ENCODE data around the gene SFTA2.
"Not testable (repeated sequence)": the region's sequence is repeated elsewhere in the genome, so short reads cannot be mapped to it uniquely, and the experiment has no call there.

The SFTA2 gene

DNA sequence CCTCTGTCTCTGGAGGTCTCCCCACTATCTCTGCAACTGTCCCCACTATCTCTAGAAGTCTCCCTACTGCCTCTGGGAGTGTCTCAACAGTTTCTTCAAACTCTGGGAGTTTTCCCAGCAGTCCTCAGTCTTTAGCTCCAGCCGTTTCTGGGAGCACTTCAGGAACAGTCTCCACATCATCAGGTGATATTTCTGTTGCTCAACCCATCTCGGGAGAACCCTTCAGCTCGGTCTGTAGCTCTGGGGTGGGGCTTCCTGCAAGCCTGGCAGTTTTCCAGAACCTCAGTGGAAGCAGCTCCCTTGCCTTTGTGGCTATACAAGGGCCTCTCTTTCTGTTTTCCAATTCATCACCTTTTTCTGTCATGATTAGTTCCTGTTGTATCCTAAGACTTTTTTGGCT lies 3.0 kb upstream of the SFTA2 start:
- Histone ChIP-seq H3K4me1 (ENCODE audit: insufficient read depth, low read length) (no peaks in the 10 kb centered on the region), H3K36me3 (ENCODE audit: insufficient read depth, low read length) (no peaks in the 10 kb centered on the region), H2AFZ (ENCODE audit: low read depth, low read length) (no peak overlapping the region), H3K27me3 (ENCODE audit: insufficient read depth, low read length) (peaks cover 10% of the 10 kb centered on the region), H3K4me3 (ENCODE audit: low read length) (no peak overlapping the region), H3K9me3 (ENCODE audit: low read length) (no peaks in the 10 kb centered on the region)

DNA sequence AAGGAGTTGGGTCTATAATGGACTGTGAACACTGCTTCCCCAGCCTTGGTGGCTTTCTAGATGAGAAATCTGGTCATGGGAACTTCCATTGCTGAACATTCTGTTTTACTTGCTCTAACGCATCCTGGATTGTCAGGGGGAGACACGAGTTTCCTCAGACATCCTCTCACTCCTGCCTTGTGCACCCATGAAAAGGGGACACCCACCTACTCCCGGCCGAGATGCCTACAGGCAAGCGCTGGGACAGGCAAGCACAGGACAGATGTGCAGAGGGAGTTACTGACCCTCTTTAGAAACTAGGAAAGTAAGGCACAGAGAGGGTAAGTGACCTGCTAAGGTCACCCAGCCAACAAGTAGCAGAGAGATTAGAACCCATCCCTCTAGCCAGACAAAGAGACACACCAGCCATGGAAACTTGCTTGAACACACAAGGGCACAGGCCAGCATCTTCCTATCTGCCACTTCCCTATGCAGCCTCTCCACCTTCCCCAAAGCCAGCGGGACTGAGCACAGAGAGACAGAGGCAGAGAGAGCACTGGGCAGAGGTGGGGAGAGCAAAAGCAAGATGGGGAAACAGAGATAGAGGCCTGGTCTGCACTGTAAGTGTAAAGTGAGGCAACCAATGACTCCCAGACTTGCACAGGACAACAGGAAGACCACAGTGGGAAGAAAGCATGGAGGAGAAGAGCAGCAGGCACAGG lies 845 bp upstream of the SFTA2 start:
- Histone ChIP-seq H3K4me3 (ENCODE audit: low read length) (no peak overlapping the region), H3K4me1 (ENCODE audit: insufficient read depth, low read length) (no peaks in the 10 kb centered on the region), H2AFZ (ENCODE audit: low read depth, low read length) (no peak overlapping the region), H3K27me3 (ENCODE audit: insufficient read depth, low read length) (peaks cover 10% of the 10 kb centered on the region), H3K36me3 (ENCODE audit: insufficient read depth, low read length) (peaks cover under 1% of the 10 kb centered on the region), H3K9me3 (ENCODE audit: low read length) (peaks cover 5% of the 10 kb centered on the region)

- Histone ChIP-seq H2AFZ (ENCODE audit: low read depth, low read length) (no peak overlapping the region), H3K27me3 (ENCODE audit: insufficient read depth, low read length) (peaks cover 5% of the 10 kb centered on the region), H3K36me3 (ENCODE audit: insufficient read depth, low read length) (peaks cover 11% of the 10 kb centered on the region), H3K9me3 (ENCODE audit: low read length) (peaks cover 10% of the 10 kb centered on the region), H3K4me1 (ENCODE audit: insufficient read depth, low read length) (no peaks in the 10 kb centered on the region), H3K4me3 (ENCODE audit: low read length) (no peak overlapping the region)
These were observed 698 bp downstream of the SFTA2 start for GRCh38 chr6:30931272-30931671.

DNA sequence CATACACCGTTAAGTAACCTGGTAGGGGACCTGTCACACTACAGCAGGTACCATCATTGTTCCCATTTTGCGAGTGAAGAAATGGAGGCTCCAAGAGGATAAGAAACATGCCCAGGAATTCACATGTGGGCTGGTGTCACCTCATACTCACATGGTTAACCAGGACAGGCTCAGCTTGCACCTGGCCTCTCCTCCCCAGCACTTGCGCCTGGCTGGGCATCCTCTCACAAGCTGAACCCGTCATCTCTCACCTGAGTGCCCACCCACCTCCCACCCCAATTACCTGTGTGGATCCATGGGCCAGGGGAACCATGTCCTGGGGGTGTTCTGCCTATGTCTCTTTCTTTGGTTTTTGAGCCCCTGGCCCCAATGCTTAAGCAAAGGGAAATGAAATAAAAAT lies 1.5 kb downstream of the SFTA2 start:
- no peaks in the 10 kb centered on the region for H3K4me1 ChIP-seq (ENCODE audit: insufficient read depth, low read length)
- peaks cover 10% of the 10 kb centered on the region for H3K9me3 ChIP-seq (ENCODE audit: low read length)
- peaks cover 4% of the 10 kb centered on the region for H3K27me3 ChIP-seq (ENCODE audit: insufficient read depth, low read length)
- H3K4me3 ChIP-seq (ENCODE audit: low read length), result no peak overlapping the region
- no peak overlapping the region for H2AFZ ChIP-seq (ENCODE audit: low read depth, low read length)
- H3K36me3 ChIP-seq (ENCODE audit: insufficient read depth, low read length), result peaks cover 19% of the 10 kb centered on the region

DNA sequence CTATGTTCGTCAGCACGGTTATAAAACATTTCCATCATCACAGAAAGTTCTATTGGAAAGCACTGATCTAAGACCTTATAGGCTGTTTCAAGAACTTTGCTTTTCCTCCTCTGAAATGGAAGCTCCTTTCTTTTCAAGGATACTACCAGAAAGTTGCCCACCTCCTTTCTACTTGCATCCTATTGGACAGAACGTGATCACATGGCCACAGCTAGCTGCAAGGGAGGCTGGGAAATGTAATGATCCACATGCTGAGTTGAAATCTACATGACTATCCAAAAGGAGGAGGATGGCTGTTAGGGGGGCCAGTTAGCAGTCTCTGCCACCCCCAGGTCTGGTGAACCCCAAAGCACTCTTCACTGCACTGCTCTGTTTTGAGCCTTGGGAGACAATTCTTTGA lies 3.3 kb downstream of the SFTA2 start:
- Histone ChIP-seq H2AFZ (ENCODE audit: low read depth, low read length) (no peak overlapping the region), H3K9me3 (ENCODE audit: low read length) (peaks cover 10% of the 10 kb centered on the region), H3K4me1 (ENCODE audit: insufficient read depth, low read length) (no peaks in the 10 kb centered on the region), H3K27me3 (ENCODE audit: insufficient read depth, low read length) (peaks cover 4% of the 10 kb centered on the region), H3K36me3 (ENCODE audit: insufficient read depth, low read length) (peaks cover 33% of the 10 kb centered on the region), H3K4me3 (ENCODE audit: low read length) (no peak overlapping the region)

- not testable (repeated sequence) for H3K4me1 ChIP-seq (ENCODE audit: insufficient read depth, low read length); H3K9me3 ChIP-seq (ENCODE audit: low read length); H3K27me3 ChIP-seq (ENCODE audit: insufficient read depth, low read length); H3K4me3 ChIP-seq (ENCODE audit: low read length); H2AFZ ChIP-seq (ENCODE audit: low read depth, low read length)
- peaks cover 49% of the 10 kb centered on the region for H3K36me3 ChIP-seq (ENCODE audit: insufficient read depth, low read length)
These were observed 4.9 kb downstream of the SFTA2 start for GRCh38 chr6:30927080-30927479.

DNA sequence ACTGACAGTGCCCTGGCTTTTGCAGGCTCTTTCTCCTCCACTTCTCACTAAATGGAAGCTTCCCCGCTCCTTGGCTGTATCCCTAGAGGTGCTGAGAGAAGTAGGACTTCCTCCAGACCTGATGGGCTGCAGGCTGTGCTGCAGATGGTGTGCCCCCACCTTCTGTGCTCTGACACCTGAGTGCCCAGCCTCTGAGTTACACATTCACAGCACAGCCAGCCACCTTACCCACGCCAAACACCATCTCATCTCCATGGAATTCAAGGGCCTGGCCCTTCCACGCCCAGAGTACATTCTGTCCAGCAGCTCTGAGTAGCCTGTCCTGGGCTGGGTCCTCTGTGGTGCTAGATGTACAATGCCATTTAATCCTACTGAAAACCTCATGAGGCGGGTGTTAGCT lies 5.3 kb downstream of the SFTA2 start:
- Histone ChIP-seq H3K27me3 (ENCODE audit: insufficient read depth, low read length) (no peaks in the 10 kb centered on the region), H3K9me3 (ENCODE audit: low read length) (peaks cover 10% of the 10 kb centered on the region), H3K36me3 (ENCODE audit: insufficient read depth, low read length) (peaks cover 53% of the 10 kb centered on the region), H3K4me1 (ENCODE audit: insufficient read depth, low read length) (no peaks in the 10 kb centered on the region), H3K4me3 (ENCODE audit: low read length) (no peak overlapping the region), H2AFZ (ENCODE audit: low read depth, low read length) (no peak overlapping the region)

- H3K36me3 ChIP-seq (ENCODE audit: insufficient read depth, low read length), result peaks cover 76% of the 10 kb centered on the region
- H3K4me1 ChIP-seq (ENCODE audit: insufficient read depth, low read length); H3K4me3 ChIP-seq (ENCODE audit: low read length); H3K27me3 ChIP-seq (ENCODE audit: insufficient read depth, low read length); H2AFZ ChIP-seq (ENCODE audit: low read depth, low read length); H3K9me3 ChIP-seq (ENCODE audit: low read length): not testable (repeated sequence)
These were observed 7.8 kb downstream of the SFTA2 start for GRCh38 chr6:30924040-30924627.

GRCh38 chr6:30922447-30922852 lies 9.5 kb downstream of the SFTA2 start:
- no peak overlapping the region for H3K4me3 ChIP-seq (ENCODE audit: low read length)

DNA sequence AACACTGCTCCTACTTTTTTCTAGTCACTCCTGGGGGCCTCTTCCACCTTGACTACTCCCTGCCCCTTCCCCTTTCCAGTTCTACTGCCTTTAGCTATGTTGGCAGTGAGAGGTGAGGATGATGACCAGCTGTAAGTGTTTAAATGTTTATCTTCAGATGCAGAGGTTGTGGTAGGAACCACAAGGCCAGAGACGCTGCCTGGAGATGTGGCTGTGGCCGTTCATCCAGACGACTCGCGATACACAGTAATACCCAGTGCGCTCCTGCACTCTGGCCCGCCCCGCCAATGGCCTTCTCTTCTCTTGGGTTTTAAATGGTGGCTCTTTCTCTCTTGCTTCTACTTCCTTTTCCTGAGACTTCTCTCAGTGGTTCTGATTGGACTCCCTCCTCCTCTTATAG lies 13.3 kb downstream of the SFTA2 start:
- Histone ChIP-seq H3K4me3 (ENCODE audit: low read length) (no peak overlapping the region), H3K36me3 (ENCODE audit: insufficient read depth, low read length) (peaks cover 65% of the 10 kb centered on the region), H3K4me1 (ENCODE audit: insufficient read depth, low read length) (peaks cover 15% of the 10 kb centered on the region), H3K27me3 (ENCODE audit: insufficient read depth, low read length) (no peaks in the 10 kb centered on the region), H2AFZ (ENCODE audit: low read depth, low read length) (no peak overlapping the region), H3K9me3 (ENCODE audit: low read length) (no peaks in the 10 kb centered on the region)

More at GRCh38 chr6:30922447-30922852, 9.5 kb downstream of the SFTA2 start:
- Histone ChIP-seq H3K9me3 (ENCODE audit: low read length) (peaks cover 2% of the 10 kb centered on the region), H3K4me1 (ENCODE audit: insufficient read depth, low read length) (no peaks in the 10 kb centered on the region), H3K27me3 (ENCODE audit: insufficient read depth, low read length) (no peaks in the 10 kb centered on the region), H2AFZ (ENCODE audit: low read depth, low read length) (no peak overlapping the region), H3K36me3 (ENCODE audit: insufficient read depth, low read length) (peaks cover 86% of the 10 kb centered on the region)

DNA sequence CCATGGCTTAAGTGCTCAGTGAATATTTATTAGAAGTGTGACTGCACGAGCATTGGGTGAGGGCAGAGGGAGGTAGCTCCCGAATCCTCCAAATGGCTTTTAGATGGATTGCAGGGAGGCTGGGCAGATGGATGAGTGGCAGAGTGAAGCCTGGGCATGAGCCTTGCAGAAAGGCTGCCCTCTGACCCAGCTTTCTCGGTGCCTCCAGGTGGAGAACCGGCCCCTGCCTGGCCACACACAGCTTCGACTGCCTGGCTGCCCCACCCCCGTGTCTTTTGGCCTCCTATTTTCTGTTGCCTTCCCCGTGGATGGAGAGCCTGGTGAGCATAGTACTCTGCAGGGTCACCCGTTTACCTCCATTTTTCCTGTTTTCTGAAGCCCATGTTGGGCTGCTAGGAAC lies 14.5 kb downstream of the SFTA2 start:
- Histone ChIP-seq H2AFZ (ENCODE audit: low read depth, low read length) (no peak overlapping the region), H3K4me3 (ENCODE audit: low read length) (no peak overlapping the region), H3K36me3 (ENCODE audit: insufficient read depth, low read length) (peaks cover 54% of the 10 kb centered on the region), H3K27me3 (ENCODE audit: insufficient read depth, low read length) (no peaks in the 10 kb centered on the region), H3K9me3 (ENCODE audit: low read length) (no peaks in the 10 kb centered on the region), H3K4me1 (ENCODE audit: insufficient read depth, low read length) (peaks cover 15% of the 10 kb centered on the region)

GRCh38 chr6:30917041-30917440 lies 14.9 kb downstream of the SFTA2 start:
- Histone ChIP-seq H3K4me3 (ENCODE audit: low read length) (no peak overlapping the region), H3K9me3 (ENCODE audit: low read length) (no peaks in the 10 kb centered on the region), H3K36me3 (ENCODE audit: insufficient read depth, low read length) (peaks cover 53% of the 10 kb centered on the region), H2AFZ (ENCODE audit: low read depth, low read length) (no peak overlapping the region), H3K27me3 (ENCODE audit: insufficient read depth, low read length) (no peaks in the 10 kb centered on the region), H3K4me1 (ENCODE audit: insufficient read depth, low read length) (peaks cover 15% of the 10 kb centered on the region)

DNA sequence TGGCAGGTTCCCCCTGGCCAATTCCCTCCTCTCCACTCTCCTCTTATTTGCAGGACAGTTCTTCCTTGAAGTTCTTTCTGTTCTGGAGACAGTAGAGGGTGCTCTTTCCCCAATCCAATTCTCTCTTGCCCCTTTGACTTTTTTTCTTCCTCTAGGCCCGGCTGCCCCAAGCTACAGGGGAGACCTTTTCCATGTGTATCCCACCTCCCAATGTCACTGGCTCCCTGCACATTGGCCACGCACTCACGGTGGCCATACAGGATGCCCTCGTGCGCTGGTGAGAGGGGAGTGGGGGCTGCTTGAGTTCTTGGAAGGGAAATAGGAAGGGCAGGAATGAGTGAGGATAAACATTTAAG lies 16.4 kb downstream of the SFTA2 start:
- H3K9me3 ChIP-seq (ENCODE audit: low read length), result no peaks in the 10 kb centered on the region
- no peaks in the 10 kb centered on the region for H3K27me3 ChIP-seq (ENCODE audit: insufficient read depth, low read length)
- H3K4me1 ChIP-seq (ENCODE audit: insufficient read depth, low read length), result peaks cover 15% of the 10 kb centered on the region
- no peak overlapping the region for H3K4me3 ChIP-seq (ENCODE audit: low read length)
- peaks cover 53% of the 10 kb centered on the region for H3K36me3 ChIP-seq (ENCODE audit: insufficient read depth, low read length)
- no peak overlapping the region for H2AFZ ChIP-seq (ENCODE audit: low read depth, low read length)

Measured in neuron (in vitro differentiated cells).